Glomerular visceral epithelial cell (primary cell): ENCODE data around the gene TRAPPC3L.

ENCODE experiments used
- DNase-seq: peaks from one replicate; pipeline ENCODE4 v3.0.0-alpha.2; 2016; ENCODE audit errors: extremely low spot score

TRAPPC3L gene

DNA sequence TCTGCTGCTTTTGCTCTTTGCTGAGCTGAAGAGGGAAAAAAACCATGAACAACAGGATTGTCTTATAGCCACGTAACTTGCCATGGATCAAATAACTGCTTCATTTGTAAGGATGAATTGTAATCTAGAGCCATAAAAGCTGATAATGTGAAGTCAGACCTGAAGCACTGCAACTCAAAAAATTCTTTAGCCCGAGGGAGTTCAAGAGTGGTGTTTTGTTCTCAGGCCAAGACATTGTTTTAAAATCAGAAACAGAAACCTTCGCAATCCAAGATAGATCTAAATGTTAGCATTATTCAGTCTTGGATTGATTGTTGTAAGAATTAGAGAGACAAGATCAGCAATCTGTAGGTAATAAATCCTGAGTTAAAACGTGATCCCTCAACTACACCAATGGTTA is at the start of gene TRAPPC3L:
TSS of gene TRAPPC3L (minus strand) at position 34 of the 400 bp plus-strand sequence. CDS start 170 bp downstream, outside the sequence.
- no peak for DNase-seq

GRCh38 chr6:116595247-116595646 is 49.8 kb upstream of the TRAPPC3L start:
- no peak for DNase-seq

DNA sequence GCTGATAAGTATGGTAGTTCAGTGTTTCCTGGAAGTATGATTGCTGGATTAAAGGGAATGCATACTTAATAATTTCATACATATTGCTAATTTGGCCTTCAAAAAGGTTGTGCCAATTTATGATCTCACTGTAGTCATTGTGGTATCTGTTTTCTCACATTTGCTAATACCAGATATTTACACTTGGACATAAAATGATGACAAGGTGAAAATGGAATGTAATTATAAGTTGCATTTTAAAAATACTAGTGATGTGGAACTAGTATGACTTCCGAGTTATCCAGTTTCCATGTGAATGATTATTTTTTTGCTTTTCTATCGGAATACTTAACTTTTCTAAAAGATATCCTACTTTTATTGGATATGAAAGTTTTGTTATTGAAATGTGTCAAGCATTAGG is 41.3 kb upstream of the TRAPPC3L start:
- DNase-seq = no peak

GRCh38 chr6:116586276-116586675 is 40.8 kb upstream of the TRAPPC3L start:
- DNase-seq = no peak

GRCh38 chr6:116580198-116580597 is 34.7 kb upstream of the TRAPPC3L start:
- no peak for DNase-seq

GRCh38 chr6:116579143-116579542 is 33.7 kb upstream of the TRAPPC3L start:
- no peak for DNase-seq

DNA sequence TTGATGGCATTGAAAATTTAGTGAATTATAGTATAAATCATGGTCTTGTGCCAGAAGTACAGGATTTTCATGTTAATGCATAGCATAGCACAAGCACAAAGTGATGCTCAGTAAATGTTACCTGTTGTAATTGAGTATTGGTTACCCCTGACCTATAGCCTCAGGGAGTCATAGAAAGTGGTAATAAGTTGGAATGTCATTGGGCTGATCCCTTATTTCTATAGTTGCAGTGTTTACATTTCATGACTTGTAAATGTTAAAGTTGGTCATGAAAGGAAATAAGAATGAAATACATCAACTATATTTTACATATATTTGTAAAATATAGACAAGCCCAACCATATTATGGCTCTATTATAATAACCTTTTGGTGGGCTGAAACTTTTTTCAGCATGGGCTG is 32.9 kb upstream of the TRAPPC3L start:
- DNase-seq = no peak

- no peak for DNase-seq
Observed at GRCh38 chr6:116577486-116577885, 32.0 kb upstream of the TRAPPC3L start.

DNA sequence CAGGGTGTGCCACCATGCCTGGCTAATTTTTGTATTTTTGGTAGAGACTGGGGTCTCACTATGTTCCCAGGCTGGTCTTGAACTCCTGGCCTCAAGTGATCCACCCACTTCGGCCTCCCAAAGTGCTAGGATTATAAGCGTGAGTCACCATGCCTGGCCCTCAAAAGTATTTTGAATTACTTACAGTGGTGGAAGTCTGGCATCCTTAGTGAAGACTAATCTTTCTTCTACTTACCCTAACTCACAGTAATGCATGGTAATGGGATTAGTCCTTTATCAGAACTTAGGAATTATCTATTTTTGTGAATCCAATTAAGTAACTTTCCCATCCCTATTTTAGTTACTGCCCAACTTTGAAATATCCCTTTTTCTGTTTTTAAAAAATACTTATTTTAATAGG is 29.7 kb upstream of the TRAPPC3L start:
- DNase-seq = no peak

DNA sequence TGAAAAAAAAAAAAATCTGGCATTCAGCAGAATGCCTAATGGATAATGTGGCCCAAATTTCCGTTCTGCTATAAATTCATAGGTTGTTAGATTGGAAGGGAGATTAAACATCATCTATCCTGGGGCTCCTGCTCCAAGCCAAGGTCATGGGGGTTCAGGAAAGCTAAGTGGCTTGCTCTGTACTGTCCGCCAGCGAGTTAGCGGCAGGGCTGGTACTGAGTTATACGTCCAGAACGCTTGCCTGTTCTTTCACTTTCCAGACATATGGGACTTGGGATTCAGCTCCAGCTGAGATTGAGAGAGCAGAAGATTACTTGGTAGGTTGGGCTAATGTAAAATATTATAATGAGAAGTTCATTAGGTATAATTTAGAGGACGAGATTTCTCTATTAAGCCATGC is 26.7 kb upstream of the TRAPPC3L start:
- DNase-seq = peak; percentile 34

GRCh38 chr6:116571683-116572000 is 26.2 kb upstream of the TRAPPC3L start:
- no peak for DNase-seq

DNA sequence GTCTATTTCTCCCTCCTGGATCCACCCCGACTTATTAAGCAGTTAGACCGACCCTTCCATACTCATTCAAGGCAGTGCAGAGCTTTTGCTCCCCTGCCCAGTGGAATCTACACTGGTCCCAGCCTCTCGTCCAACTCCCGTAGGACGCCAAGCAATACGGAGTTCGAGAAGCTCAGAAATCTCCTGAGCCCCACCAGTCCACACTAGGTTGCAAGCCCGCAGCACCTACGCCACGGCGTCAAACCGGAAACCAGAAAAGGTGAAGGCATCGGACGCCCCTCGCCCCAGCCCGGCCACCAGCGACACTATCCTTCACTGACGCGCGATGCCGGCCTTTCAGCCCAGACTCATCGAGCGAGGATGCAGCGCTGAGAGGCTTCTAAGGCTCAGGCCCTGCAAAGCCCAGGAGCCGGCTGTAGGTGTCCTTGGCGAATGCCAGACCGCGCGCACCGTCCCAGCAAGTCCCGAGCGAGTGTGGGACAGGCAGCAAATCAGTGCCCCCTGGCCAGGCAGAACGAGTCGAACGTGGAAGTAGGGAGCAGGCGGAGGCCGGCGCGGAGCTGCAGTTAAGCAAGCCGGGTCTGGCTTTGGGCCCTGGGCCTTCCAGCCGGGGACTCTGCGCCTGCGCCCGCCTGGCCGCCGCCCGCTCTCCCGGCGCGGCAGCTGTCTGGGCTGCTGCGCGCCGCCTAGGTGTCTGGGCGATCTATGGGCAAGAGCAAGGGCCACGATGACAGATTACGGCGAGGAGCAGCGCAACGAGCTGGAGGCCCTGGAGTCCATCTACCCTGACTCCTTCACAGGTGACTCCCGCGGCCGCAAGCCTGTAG is 25.6 kb upstream of the TRAPPC3L start, which contains the start of gene RWDD1:
TSS of gene RWDD1 (plus strand) at position 649 of the 827 bp plus-strand sequence. CDS start at position 728, 79 bp downstream.
- peak; percentile 99 for DNase-seq

DNA sequence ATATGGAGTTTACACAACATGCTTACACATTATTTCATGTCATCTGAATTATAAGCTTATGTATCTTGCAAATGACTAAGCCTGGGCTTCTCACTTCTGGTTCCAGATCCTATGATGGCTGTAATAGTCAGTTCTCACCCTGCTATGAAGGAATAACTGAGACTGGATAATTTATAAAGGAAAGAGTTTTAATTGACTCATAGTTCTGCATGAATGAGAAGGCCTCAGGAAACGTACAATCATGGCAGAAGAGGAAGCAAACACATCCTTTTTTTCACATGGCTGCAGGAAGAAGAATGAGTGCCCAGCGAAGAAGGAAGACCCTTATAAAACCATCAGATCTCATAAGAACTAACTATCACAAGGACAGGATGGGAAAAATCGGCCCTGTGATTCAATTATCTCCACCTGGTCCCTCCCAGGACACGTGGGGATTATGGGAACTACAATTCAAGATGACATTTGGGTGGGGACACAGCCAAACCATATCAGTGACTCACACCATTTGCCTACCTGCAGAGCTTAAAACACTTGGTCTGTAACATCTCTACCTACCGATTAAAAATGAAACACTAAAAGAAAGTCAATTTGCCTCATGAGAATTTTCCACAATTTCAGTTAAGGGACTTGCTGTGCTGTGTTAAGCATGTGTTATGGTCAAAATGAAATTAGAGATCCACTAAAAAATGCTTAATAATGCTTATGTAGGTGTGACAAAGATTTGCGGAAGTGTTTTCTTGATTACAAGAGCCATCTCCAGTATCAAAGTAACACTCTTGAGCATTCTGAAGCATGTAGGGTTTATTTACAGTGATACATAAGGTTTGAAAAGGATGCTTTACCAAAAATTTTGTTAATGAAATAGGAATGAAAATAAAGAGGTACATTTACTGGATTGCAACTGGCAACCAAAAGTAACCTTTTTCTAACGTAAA is 23.6 kb upstream of the TRAPPC3L start:
- DNase-seq = no peak

GRCh38 chr6:116568111-116568510 is 22.6 kb upstream of the TRAPPC3L start:
- no peak for DNase-seq

DNA sequence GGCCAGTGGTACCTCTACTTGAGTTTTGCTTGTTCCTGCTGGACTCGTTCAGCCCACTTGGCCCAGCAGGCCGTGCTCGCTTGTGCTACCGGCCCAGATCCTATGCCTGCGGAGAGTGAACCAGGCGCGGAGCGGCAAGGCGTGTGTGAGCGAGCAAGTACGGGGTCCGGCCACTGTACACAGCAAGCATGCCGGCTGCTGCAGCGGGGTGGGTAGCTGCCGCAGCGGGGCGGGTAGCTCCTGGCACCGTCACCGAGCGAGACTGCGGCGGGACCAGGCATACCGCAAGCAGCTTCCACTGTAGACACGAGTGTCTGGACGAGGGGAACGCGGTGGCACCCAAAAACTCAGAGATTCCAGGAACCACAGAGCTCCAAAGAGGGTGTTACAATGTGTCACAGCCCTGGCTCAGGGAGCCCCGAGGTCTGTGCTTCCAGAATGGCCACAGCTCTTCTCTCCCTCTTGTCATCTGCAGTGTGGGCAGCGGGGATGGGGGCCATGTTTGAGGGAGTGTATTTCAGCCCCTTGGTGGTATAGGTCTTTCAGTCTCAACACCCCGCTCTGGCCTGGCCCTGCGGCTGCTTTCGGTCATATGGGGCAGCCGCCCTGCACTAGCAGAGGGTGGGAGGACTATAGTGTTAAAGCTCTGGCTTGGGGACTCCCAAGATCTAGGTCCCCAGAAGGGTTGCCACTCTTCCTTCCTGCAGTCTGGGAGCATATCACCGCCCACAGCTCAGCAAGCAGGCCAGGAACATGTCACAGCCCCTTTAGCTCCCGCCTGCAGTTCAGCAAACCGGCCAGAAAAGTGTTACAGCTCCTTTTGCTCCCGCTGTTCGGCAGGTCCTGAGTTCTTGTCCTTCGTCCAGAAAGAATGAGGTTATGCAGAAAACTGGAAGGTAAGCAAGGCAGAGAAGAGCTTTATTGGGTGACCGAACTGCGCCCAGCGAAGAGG is 19.7 kb upstream of the TRAPPC3L start:
- DNase-seq = no peak

GRCh38 chr6:116564311-116564710 is 18.8 kb upstream of the TRAPPC3L start:
- no peak for DNase-seq

DNA sequence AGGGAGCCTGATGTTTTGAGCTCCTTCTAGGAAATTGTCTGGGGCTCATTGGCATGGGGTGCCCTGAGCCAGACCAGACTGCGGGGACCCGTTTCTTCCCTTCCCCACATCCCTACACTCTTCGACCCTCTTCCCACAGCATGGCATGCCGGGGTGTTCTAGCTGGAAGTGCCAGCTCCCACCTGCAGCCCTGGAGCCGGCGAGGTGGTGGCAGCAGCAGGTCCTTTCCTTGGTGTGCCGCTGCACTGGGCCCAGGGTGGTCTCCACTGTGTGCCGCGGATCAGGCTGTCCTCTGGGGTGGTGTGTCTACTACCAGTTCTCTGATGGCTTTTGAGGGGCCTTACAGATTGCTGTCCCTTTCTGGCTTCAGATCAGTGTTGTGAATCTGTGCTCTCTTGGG is 18.3 kb upstream of the TRAPPC3L start:
- no peak for DNase-seq

DNA sequence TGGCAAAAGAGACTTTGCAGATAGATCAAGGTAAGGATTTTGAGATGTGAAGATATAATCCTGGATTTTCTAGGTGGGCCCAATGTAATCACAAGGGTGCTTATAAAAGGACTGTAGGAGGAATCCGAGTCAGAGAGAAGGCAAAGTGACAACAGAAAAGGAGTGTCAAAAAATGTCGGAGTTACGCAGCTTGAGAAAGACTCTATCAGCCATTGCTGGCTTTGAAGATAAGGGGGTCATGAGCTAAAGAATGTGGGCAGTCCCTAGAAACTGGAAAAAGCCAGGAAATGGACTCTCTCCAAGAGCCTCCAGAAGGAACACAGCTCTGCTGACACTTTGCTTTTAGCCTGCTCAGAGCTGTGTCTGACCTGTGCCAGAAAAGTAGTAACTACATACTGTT is 17.1 kb upstream of the TRAPPC3L start:
- no peak for DNase-seq

DNA sequence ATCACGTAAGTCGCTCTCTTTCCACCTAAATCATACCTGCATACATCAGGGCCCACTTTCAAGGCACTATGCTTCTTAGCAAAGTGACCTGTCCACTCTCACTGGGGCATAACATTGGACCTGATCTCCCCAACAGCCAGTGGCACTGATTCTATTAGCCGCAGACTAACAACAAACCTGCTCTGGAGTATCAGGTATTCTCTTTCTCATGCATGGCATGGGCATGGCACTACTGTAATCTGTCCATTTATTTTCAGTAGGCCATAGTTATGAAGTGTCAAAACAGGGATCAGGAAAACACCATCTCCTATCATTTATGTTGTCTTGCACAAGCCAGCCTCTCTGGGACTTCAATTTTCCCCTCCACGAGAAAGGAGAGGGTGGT is 16.5 kb upstream of the TRAPPC3L start:
- DNase-seq = no peak

DNA sequence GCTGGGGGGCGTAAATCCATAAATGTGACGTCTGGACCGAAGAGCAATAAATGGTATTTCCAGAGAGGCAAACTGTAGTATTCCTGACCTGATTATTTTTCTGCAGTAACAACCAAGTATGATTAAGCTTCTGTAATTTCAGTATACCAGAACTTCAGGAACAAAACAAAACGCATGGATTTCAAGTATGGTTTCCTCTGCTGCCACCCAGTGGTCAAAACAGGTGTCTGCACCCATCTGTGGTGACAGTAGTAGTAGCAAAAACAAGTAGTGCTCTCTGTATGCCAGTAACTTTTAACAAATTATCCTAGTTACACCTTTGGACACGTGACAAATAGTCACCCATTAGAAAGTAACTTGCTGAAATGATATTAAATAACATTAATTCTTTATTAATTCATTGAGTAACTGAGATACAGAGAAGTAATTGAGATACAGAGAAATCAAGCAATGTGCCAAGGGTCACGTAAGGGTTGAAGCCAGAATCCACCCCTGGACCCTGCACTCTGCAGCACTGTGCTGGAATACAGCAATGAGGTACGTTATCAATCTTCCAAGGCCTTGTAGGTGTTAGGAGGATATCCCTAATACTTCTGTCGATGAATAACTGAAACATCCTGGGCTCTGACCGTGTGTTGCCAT is 16.0 kb upstream of the TRAPPC3L start:
- DNase-seq = peak; percentile 74

DNA sequence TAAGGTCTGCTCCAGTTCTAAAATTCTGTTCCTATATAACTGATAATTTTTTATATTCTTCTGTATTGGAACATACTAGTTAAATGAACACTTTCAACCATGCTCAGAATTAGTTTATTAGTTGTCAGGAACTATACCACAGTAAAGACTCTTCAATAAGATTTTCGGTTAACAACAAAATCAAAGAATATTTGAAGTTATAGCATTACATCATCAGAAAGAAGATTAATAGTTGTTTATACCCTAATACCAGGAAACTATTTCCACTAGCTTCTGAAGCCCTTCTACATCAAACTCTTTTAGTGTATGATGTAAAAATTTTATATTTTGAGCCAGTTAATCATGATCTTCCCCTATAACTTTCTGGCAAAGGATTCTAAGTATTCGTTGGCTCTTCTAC is 14.6 kb upstream of the TRAPPC3L start:
- DNase-seq = no peak
